H1 (cell line): Measurements from ENCODE around the gene ZSWIM4. TPM values are rescaled to one million over a fixed set of nuclear protein-coding genes. Genes with fewer than 3 reads are reported as not detected.

Source experiments
- TAF7 ChIP-seq: optimal IDR thresholded peaks from 2 replicates; pipeline ENCODE3; 2011; ENCODE audit warnings: low read depth, mild to moderate bottlenecking, inconsistent platforms, low read length, moderate library complexity, borderline replicate concordance
- polyA plus RNA-seq, 7 experiments: library from polyadenylated mRNA; depleted of rRNA in 3 of 7; stranded (reverse) in 5 of 7; unstranded in 2 of 7; fragments of >200 nt in 5 of 7; fragments of 200-250 nt in 2 of 7; gene quantifications; 1 replicate in 5 of 7; 2 replicates in 1 of 7; 4 replicates in 1 of 7; pipeline versions ENCODE4 v1.2.1 to v1.2.3, GENCODE V29; 2011 to 2013; ENCODE audit warnings: missing spikeins in 2 of 7, mixed read lengths in 2 of 7
- total RNA-seq: library from RNA; stranded (reverse); fragmentation: NEBNext Ultra II Directional; extraction: Animal tissue kit (Norgen Biotek cat#: 25700); gene quantifications from 2 replicates; pipeline ENCODE4 v1.2.1, GENCODE V29; 2021
- TF ChIP-seq, protein P1 (sequence below): fragments of 300-600 bp; sonication (generic); IDR thresholded peaks from 2 replicates; pipeline ENCODE4 v1.7.1; 2012; ENCODE audit warnings: low read length, moderate library complexity, mild to moderate bottlenecking, inconsistent platforms; ENCODE audit not compliant: insufficient replicate concordance

Gene ZSWIM4
- total and polyA plus RNA-seq, 2 of the 8 experiments (the other 6 are each of a cell fraction or from before 2014, with no cell fraction given) = 12.2 to 31.1 TPM

DNA sequence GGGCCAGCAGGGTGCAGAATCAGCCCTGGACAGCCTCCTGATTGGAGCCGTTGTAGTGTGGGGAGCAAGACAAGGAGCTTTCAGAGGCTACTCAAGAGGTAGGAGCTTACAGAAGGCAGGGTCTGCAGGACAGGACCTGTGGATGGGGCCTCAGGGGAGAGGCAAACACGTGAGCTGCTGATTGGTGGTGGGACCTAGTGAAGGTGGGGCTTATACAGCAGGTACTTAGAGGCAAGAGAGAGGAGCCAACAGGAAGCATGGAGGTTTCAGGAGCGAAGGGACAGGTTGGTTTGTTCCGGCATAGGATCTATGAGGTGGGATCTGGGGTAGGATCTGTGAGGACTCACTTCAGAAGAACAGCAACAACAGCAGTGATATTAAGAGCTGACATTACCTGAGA is 32.4 kb downstream of the ZSWIM4 start (continued):
- TF ChIP-seq, protein P1, sequence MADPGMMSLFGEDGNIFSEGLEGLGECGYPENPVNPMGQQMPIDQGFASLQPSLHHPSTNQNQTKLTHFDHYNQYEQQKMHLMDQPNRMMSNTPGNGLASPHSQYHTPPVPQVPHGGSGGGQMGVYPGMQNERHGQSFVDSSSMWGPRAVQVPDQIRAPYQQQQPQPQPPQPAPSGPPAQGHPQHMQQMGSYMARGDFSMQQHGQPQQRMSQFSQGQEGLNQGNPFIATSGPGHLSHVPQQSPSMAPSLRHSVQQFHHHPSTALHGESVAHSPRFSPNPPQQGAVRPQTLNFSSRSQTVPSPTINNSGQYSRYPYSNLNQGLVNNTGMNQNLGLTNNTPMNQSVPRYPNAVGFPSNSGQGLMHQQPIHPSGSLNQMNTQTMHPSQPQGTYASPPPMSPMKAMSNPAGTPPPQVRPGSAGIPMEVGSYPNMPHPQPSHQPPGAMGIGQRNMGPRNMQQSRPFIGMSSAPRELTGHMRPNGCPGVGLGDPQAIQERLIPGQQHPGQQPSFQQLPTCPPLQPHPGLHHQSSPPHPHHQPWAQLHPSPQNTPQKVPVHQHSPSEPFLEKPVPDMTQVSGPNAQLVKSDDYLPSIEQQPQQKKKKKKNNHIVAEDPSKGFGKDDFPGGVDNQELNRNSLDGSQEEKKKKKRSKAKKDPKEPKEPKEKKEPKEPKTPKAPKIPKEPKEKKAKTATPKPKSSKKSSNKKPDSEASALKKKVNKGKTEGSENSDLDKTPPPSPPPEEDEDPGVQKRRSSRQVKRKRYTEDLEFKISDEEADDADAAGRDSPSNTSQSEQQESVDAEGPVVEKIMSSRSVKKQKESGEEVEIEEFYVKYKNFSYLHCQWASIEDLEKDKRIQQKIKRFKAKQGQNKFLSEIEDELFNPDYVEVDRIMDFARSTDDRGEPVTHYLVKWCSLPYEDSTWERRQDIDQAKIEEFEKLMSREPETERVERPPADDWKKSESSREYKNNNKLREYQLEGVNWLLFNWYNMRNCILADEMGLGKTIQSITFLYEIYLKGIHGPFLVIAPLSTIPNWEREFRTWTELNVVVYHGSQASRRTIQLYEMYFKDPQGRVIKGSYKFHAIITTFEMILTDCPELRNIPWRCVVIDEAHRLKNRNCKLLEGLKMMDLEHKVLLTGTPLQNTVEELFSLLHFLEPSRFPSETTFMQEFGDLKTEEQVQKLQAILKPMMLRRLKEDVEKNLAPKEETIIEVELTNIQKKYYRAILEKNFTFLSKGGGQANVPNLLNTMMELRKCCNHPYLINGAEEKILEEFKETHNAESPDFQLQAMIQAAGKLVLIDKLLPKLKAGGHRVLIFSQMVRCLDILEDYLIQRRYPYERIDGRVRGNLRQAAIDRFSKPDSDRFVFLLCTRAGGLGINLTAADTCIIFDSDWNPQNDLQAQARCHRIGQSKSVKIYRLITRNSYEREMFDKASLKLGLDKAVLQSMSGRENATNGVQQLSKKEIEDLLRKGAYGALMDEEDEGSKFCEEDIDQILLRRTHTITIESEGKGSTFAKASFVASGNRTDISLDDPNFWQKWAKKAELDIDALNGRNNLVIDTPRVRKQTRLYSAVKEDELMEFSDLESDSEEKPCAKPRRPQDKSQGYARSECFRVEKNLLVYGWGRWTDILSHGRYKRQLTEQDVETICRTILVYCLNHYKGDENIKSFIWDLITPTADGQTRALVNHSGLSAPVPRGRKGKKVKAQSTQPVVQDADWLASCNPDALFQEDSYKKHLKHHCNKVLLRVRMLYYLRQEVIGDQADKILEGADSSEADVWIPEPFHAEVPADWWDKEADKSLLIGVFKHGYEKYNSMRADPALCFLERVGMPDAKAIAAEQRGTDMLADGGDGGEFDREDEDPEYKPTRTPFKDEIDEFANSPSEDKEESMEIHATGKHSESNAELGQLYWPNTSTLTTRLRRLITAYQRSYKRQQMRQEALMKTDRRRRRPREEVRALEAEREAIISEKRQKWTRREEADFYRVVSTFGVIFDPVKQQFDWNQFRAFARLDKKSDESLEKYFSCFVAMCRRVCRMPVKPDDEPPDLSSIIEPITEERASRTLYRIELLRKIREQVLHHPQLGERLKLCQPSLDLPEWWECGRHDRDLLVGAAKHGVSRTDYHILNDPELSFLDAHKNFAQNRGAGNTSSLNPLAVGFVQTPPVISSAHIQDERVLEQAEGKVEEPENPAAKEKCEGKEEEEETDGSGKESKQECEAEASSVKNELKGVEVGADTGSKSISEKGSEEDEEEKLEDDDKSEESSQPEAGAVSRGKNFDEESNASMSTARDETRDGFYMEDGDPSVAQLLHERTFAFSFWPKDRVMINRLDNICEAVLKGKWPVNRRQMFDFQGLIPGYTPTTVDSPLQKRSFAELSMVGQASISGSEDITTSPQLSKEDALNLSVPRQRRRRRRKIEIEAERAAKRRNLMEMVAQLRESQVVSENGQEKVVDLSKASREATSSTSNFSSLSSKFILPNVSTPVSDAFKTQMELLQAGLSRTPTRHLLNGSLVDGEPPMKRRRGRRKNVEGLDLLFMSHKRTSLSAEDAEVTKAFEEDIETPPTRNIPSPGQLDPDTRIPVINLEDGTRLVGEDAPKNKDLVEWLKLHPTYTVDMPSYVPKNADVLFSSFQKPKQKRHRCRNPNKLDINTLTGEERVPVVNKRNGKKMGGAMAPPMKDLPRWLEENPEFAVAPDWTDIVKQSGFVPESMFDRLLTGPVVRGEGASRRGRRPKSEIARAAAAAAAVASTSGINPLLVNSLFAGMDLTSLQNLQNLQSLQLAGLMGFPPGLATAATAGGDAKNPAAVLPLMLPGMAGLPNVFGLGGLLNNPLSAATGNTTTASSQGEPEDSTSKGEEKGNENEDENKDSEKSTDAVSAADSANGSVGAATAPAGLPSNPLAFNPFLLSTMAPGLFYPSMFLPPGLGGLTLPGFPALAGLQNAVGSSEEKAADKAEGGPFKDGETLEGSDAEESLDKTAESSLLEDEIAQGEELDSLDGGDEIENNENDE = no peak
- TF ChIP-seq TAF7 = no peak
